SH-SY5Y (cell line): ENCODE results near the gene HSPB7.

Source experiments
- GATA2 ChIP-seq: IDR thresholded peaks from 2 replicates; pipeline ENCODE4 v1.6.1; 2011; ENCODE audit warnings: mild to moderate bottlenecking, low read depth, low read length
- GATA3 ChIP-seq: IDR thresholded peaks from 2 replicates; pipeline ENCODE4 v1.6.1; 2011; ENCODE audit warnings: low read depth, mild to moderate bottlenecking, low read length, moderate library complexity

- TF ChIP-seq GATA3: no peak
- TF ChIP-seq GATA2: no peak
Observed at GRCh38 chr1:15991427-15992186, 26.2 kb downstream of the HSPB7 start.
